GM12878 (cell line): ENCODE data around the gene ATP7B. TPM values are rescaled to one million over a fixed set of nuclear protein-coding genes. Genes with fewer than 3 reads are reported as not detected.

ENCODE experiments used
- CBFB ChIP-seq: IDR thresholded peaks from 2 replicates; pipeline ENCODE4 v1.6.1; 2016; ENCODE audit warnings: antibody characterized with exemption, low read depth
- CREM ChIP-seq: IDR thresholded peaks from 2 replicates; pipeline ENCODE4 v1.6.1; 2014; ENCODE audit warnings: antibody characterized with exemption, low read depth
- DPF2 ChIP-seq: fragments of 450-650 bp; IDR thresholded peaks from 2 replicates; pipeline ENCODE4 v1.6.1; 2017; ENCODE audit warnings: mild to moderate bottlenecking
- EZH2 ChIP-seq: IDR thresholded peaks from 2 replicates; pipeline ENCODE4 v1.6.1; 2012; ENCODE audit warnings: low read depth, mild to moderate bottlenecking, control low read depth, inconsistent platforms, low read length, borderline replicate concordance; ENCODE audit not compliant: control insufficient read depth
- FOS ChIP-seq: IDR thresholded peaks from 3 replicates; pipeline ENCODE4 v1.6.1; 2011; ENCODE audit warnings: borderline replicate concordance; ENCODE audit not compliant: insufficient read length; ENCODE audit errors: extremely low read depth
- GATAD2B ChIP-seq: fragments of 450-650 bp; conservative IDR thresholded peaks from 2 replicates; pipeline ENCODE4 v1.6.1; 2017; ENCODE audit warnings: low read depth, mild to moderate bottlenecking, moderate library complexity
- HCFC1 ChIP-seq: fragments of 150-350 bp; IDR thresholded peaks from 2 replicates; pipeline ENCODE4 v1.6.1; 2014; ENCODE audit warnings: low read length
- HDAC6 ChIP-seq: fragments of 200-600 bp; sonication (generic); IDR thresholded peaks from one replicate; pipeline ENCODE4 v1.8.0; 2017; ENCODE audit warnings: antibody characterized with exemption; ENCODE audit not compliant: unreplicated experiment
- IKZF1 ChIP-seq: fragments of 450-650 bp; conservative IDR thresholded peaks from 2 replicates; pipeline ENCODE4 v1.6.1; 2017; ENCODE audit warnings: antibody characterized with exemption, mild to moderate bottlenecking
- IKZF2 ChIP-seq, 2 experiments: fragments of 450-650 bp; IDR thresholded peaks; 2 replicates each; pipeline ENCODE4 v1.6.1; 2017; ENCODE audit warnings: mild to moderate bottlenecking in 2 of 2, moderate library complexity in 2 of 2
- MEF2A ChIP-seq: IDR thresholded peaks from 2 replicates; pipeline ENCODE4 v1.6.1; 2011; ENCODE audit warnings: low read depth, mild to moderate bottlenecking, low read length, moderate library complexity; ENCODE audit not compliant: insufficient read depth
- PAX8 ChIP-seq: fragments of 450-650 bp; IDR thresholded peaks from 2 replicates; pipeline ENCODE4 v1.6.1; 2017; ENCODE audit warnings: mild to moderate bottlenecking, moderate library complexity
- POLR2AphosphoS5 ChIP-seq: IDR thresholded peaks from 2 replicates; pipeline ENCODE4 v1.6.1; 2011; ENCODE audit warnings: mild to moderate bottlenecking, low read length, inconsistent platforms
- RUNX3 ChIP-seq: IDR thresholded peaks from 2 replicates; pipeline ENCODE4 v1.6.1; 2012; ENCODE audit warnings: low read length, inconsistent platforms
- SIX5 ChIP-seq: IDR thresholded peaks from 2 replicates; pipeline ENCODE4 v1.6.1; 2011; ENCODE audit warnings: mild to moderate bottlenecking, low read depth, low read length, moderate library complexity; ENCODE audit not compliant: severe bottlenecking
- SMC3 ChIP-seq: IDR thresholded peaks from 2 replicates; pipeline ENCODE4 v1.6.1; 2011; ENCODE audit warnings: low read length, improper control_type of control experiment, borderline replicate concordance
- ZNF384 ChIP-seq: IDR thresholded peaks from 2 replicates; pipeline ENCODE4 v1.6.1; 2012; ENCODE audit warnings: low read depth, mild to moderate bottlenecking, low read length, improper control_type of control experiment, borderline replicate concordance
- polyA plus RNA-seq, 11 experiments: library from polyadenylated mRNA; depleted of rRNA in 4 of 11; unstranded in 6 of 11; stranded (reverse) in 5 of 11; fragments of >200 nt; fragmentation: Nextera tagmentation in 4 of 11; fragmentation: Illumina TruSeq in 1 of 11; extraction: Ambion mirVana in 4 of 11; extraction: Trizol in 1 of 11; gene quantifications; 1 replicate in 1 of 11; 2 replicates in 10 of 11; pipeline versions ENCODE4 v1.2.1 to v1.2.3, GENCODE V29; 2011 to 2016; ENCODE audit warnings: inconsistent platforms in 2 of 11, missing spikeins in 2 of 11, low read depth in 1 of 11
- total RNA-seq, 4 experiments: library from RNA; depleted of rRNA in 3 of 4; stranded (reverse); fragments of >200 nt in 3 of 4; fragmentation: Illumina TruSeq in 1 of 4; extraction: Trizol in 1 of 4; gene quantifications; 2 replicates each; pipeline versions ENCODE4 v1.2.1 to v1.2.3, GENCODE V29; 2013 to 2021
- TF ChIP-seq, protein P1 (sequence below): fragments of 450-650 bp; IDR thresholded peaks from 2 replicates; pipeline ENCODE4 v1.6.1; 2017; ENCODE audit warnings: mild to moderate bottlenecking, moderate library complexity
- TF ChIP-seq, protein P2 (sequence below): IDR thresholded peaks from 2 replicates; pipeline ENCODE4 v1.6.1; 2012; ENCODE audit warnings: low read depth, low read length, improper control_type of control experiment
- TF ChIP-seq, protein P3 (sequence below): fragments of 150-350 bp; IDR thresholded peaks from 2 replicates; pipeline ENCODE4 v1.6.1; 2014; ENCODE audit warnings: mild to moderate bottlenecking, low read depth, low read length
- TF ChIP-seq, protein P4 (sequence below): fragments of 450-650 bp; IDR thresholded peaks from 2 replicates; pipeline ENCODE4 v1.6.1; 2016; ENCODE audit warnings: mild to moderate bottlenecking
- TF ChIP-seq, protein P5 (sequence below): IDR thresholded peaks from 2 replicates; pipeline ENCODE4 v1.6.1; 2011; ENCODE audit warnings: low read depth, mild to moderate bottlenecking, low read length, moderate library complexity, borderline replicate concordance; ENCODE audit errors: extremely low read depth

The ATP7B gene
- total and polyA plus RNA-seq, 10 of the 15 experiments (the other 5 are each of a cell fraction or from before 2014, with no cell fraction given) = under 0.01 to 1.1 (median 0.06) TPM; not detected in 2

DNA sequence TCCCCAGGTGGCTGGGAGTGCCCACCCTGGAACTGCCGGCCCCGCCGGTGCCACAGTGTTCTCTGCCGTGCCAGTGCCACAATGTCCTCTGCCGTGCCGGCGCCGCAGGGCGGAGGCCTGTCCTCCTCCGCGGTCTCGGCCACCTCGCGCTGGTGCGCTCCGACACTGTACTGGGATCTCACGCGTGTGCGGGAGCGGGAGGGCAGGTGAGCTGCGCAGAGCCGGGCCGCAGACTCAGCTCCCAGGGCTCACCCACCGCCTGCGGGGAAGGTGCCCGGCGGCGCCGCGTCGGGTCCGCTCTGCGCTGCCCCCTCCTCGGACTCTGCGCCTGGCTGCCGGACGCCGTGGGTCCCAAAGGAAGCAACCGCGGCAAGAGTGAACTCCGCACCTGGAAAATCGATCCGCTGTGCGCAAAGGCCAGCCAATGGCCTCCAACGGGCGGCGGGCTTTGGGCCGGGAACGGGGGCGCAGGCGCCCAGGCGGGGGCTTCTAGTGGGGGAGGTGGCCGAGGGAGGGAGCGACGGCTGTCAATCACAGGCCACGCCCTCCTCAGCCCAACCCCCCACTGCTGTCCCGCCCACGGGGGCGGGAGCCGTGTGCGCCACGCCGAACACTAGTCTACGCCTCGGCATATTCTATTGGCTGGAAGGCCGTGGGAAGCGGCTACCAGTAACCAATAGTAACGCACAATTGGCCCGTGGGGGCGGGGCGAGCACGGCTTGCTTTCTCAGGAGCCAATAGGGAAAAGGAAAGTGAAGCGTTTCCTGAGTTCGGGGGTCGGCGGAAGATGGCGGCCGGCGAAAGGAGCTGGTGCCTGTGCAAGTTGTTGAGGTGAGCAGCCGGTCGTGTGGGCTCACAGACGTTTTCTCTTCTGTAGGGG, 622 bp upstream of the ATP7B start, which contains the start of gene ALG11 (continued):
- TF ChIP-seq, protein P1, sequence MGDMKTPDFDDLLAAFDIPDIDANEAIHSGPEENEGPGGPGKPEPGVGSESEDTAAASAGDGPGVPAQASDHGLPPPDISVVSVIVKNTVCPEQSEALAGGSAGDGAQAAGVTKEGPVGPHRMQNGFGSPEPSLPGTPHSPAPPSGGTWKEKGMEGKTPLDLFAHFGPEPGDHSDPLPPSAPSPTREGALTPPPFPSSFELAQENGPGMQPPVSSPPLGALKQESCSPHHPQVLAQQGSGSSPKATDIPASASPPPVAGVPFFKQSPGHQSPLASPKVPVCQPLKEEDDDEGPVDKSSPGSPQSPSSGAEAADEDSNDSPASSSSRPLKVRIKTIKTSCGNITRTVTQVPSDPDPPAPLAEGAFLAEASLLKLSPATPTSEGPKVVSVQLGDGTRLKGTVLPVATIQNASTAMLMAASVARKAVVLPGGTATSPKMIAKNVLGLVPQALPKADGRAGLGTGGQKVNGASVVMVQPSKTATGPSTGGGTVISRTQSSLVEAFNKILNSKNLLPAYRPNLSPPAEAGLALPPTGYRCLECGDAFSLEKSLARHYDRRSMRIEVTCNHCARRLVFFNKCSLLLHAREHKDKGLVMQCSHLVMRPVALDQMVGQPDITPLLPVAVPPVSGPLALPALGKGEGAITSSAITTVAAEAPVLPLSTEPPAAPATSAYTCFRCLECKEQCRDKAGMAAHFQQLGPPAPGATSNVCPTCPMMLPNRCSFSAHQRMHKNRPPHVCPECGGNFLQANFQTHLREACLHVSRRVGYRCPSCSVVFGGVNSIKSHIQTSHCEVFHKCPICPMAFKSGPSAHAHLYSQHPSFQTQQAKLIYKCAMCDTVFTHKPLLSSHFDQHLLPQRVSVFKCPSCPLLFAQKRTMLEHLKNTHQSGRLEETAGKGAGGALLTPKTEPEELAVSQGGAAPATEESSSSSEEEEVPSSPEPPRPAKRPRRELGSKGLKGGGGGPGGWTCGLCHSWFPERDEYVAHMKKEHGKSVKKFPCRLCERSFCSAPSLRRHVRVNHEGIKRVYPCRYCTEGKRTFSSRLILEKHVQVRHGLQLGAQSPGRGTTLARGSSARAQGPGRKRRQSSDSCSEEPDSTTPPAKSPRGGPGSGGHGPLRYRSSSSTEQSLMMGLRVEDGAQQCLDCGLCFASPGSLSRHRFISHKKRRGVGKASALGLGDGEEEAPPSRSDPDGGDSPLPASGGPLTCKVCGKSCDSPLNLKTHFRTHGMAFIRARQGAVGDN = no peak
- TF ChIP-seq HDAC6 (peak; percentile 65), DPF2 (peak; percentile 98), EZH2 (no peak), SIX5 (peak; percentile 23), HCFC1 (no peak; the same call in 1 of the 2 replicates), IKZF1 (peak; percentile 81), IKZF2 (IDR thresholded peaks at IDR 0.05) (0 out of 4 replicates have a peak, but pooled peaks of 1 of the 2 experiments have one; percentile 7), PAX8 (no peak), FOS (peak; percentile 62), MEF2A (no peak), RUNX3 (peak; percentile 9; the same call in 1 of the 2 replicates), ZNF384 (no peak), SMC3 (no peak), GATAD2B (peak; percentile 75), CREM (peak; percentile 62), CBFB (no peak), POLR2AphosphoS5 (peak; percentile 91)
- TF ChIP-seq, protein P2, sequence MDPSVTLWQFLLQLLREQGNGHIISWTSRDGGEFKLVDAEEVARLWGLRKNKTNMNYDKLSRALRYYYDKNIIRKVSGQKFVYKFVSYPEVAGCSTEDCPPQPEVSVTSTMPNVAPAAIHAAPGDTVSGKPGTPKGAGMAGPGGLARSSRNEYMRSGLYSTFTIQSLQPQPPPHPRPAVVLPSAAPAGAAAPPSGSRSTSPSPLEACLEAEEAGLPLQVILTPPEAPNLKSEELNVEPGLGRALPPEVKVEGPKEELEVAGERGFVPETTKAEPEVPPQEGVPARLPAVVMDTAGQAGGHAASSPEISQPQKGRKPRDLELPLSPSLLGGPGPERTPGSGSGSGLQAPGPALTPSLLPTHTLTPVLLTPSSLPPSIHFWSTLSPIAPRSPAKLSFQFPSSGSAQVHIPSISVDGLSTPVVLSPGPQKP = no peak
- TF ChIP-seq, protein P3, sequence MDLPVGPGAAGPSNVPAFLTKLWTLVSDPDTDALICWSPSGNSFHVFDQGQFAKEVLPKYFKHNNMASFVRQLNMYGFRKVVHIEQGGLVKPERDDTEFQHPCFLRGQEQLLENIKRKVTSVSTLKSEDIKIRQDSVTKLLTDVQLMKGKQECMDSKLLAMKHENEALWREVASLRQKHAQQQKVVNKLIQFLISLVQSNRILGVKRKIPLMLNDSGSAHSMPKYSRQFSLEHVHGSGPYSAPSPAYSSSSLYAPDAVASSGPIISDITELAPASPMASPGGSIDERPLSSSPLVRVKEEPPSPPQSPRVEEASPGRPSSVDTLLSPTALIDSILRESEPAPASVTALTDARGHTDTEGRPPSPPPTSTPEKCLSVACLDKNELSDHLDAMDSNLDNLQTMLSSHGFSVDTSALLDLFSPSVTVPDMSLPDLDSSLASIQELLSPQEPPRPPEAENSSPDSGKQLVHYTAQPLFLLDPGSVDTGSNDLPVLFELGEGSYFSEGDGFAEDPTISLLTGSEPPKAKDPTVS = no peak
- TF ChIP-seq, protein P4, sequence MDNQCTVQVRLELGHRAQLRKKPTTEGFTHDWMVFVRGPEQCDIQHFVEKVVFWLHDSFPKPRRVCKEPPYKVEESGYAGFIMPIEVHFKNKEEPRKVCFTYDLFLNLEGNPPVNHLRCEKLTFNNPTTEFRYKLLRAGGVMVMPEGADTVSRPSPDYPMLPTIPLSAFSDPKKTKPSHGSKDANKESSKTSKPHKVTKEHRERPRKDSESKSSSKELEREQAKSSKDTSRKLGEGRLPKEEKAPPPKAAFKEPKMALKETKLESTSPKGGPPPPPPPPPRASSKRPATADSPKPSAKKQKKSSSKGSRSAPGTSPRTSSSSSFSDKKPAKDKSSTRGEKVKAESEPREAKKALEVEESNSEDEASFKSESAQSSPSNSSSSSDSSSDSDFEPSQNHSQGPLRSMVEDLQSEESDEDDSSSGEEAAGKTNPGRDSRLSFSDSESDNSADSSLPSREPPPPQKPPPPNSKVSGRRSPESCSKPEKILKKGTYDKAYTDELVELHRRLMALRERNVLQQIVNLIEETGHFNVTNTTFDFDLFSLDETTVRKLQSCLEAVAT = 0 out of 2 replicates have a peak, but pooled peaks have one; percentile 54
- TF ChIP-seq, protein P5, sequence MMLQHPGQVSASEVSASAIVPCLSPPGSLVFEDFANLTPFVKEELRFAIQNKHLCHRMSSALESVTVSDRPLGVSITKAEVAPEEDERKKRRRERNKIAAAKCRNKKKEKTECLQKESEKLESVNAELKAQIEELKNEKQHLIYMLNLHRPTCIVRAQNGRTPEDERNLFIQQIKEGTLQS = no peak
